Liver (tissue), 9 donors: Measurements from ENCODE around the gene ST6GALNAC4. TPM values are rescaled to one million over a fixed set of nuclear protein-coding genes. Genes with fewer than 3 reads are reported as not detected.

Source experiments
- DNase-seq: peaks from one replicate; pipeline ENCODE4 v3.0.0-alpha.2; 2017; ENCODE audit warnings: low spot score
- H3K27ac ChIP-seq, 2 donors: one replicate each; pipeline ENCODE4 v1.7.0; 2013; ENCODE audit warnings: inconsistent platforms in 2 of 2, low read length in 2 of 2, control low read depth in 1 of 2, low read depth in 1 of 2, mild to moderate bottlenecking in 1 of 2
- H3K27me3 ChIP-seq, 4 donors: one replicate each; pipeline versions ENCODE4 v1.6.1 to v1.7.0; 2013; ENCODE audit warnings: low read length in 3 of 4, inconsistent platforms in 1 of 4, mild to moderate bottlenecking in 1 of 4, moderate library complexity in 1 of 4; ENCODE audit not compliant: control insufficient read depth in 4 of 4, insufficient read depth in 4 of 4
- H3K36me3 ChIP-seq, 4 donors: one replicate each; pipeline versions ENCODE4 v1.6.1 to v1.7.0; 2013; ENCODE audit warnings: low read length in 3 of 4, mild to moderate bottlenecking in 3 of 4, low read depth in 1 of 4, moderate library complexity in 1 of 4; ENCODE audit not compliant: control insufficient read depth in 4 of 4, insufficient read depth in 3 of 4
- H3K4me1 ChIP-seq, 4 donors: one replicate each; pipeline versions ENCODE4 v1.6.1 to v1.7.0; 2013; ENCODE audit warnings: low read length in 3 of 4, mild to moderate bottlenecking in 3 of 4, moderate library complexity in 1 of 4; ENCODE audit not compliant: control insufficient read depth in 4 of 4, insufficient read depth in 4 of 4
- H3K4me3 ChIP-seq, 3 donors: one replicate each; pipeline versions ENCODE4 v1.6.1 to v1.7.0; 2013; ENCODE audit warnings: low read length in 3 of 3, control low read depth in 1 of 3, low read depth in 1 of 3, mild to moderate bottlenecking in 1 of 3
- H3K9ac ChIP-seq, 2 donors: one replicate each; pipeline ENCODE4 v1.7.0; 2013; ENCODE audit warnings: low read length in 2 of 2, mild to moderate bottlenecking in 2 of 2, moderate library complexity in 2 of 2, control low read depth in 1 of 2, low read depth in 1 of 2
- H3K9me3 ChIP-seq, 4 donors: one replicate each; pipeline versions ENCODE4 v1.6.1 to v1.7.0; 2013; ENCODE audit warnings: low read length in 3 of 4; ENCODE audit not compliant: control insufficient read depth in 4 of 4
- EGR1 ChIP-seq, 2 donors: IDR thresholded peaks; 2 replicates each; pipeline ENCODE4 v1.6.1; 2016 to 2018; ENCODE audit warnings: antibody characterized with exemption in 2 of 2, low read depth in 2 of 2
- FOXA1 ChIP-seq: IDR thresholded peaks from 2 replicates; pipeline ENCODE4 v1.6.1; 2016; ENCODE audit warnings: antibody characterized with exemption
- FOXA2 ChIP-seq: IDR thresholded peaks from 2 replicates; pipeline ENCODE4 v1.6.1; 2016; ENCODE audit warnings: antibody characterized with exemption
- GABPA ChIP-seq, 2 donors: IDR thresholded peaks in 1 of 2; conservative IDR thresholded peaks in 1 of 2; 2 replicates each; pipeline ENCODE4 v1.6.1; 2016; ENCODE audit warnings: antibody characterized with exemption in 2 of 2, mild to moderate bottlenecking in 1 of 2, moderate library complexity in 1 of 2
- HNF4A ChIP-seq, 2 donors: conservative IDR thresholded peaks; 2 replicates each; pipeline ENCODE4 v1.6.1; 2016; ENCODE audit warnings: antibody characterized with exemption in 2 of 2, mild to moderate bottlenecking in 2 of 2
- HNF4G ChIP-seq: IDR thresholded peaks from 2 replicates; pipeline ENCODE4 v1.6.1; 2016; ENCODE audit warnings: antibody characterized with exemption
- JUND ChIP-seq, 2 donors: IDR thresholded peaks; 2 replicates each; pipeline ENCODE4 v1.6.1; 2016; ENCODE audit warnings: antibody characterized with exemption in 2 of 2
- RAD21 ChIP-seq, 2 donors: IDR thresholded peaks; 2 replicates each; pipeline ENCODE4 v1.6.1; 2016; ENCODE audit warnings: antibody characterized with exemption in 2 of 2, mild to moderate bottlenecking in 2 of 2
- RXRA ChIP-seq, 2 donors: IDR thresholded peaks; 2 replicates each; pipeline ENCODE4 v1.6.1; 2017 to 2018; ENCODE audit warnings: antibody characterized with exemption in 2 of 2, mild to moderate bottlenecking in 1 of 2
- SP1 ChIP-seq: IDR thresholded peaks from 2 replicates; pipeline ENCODE4 v1.6.1; 2018; ENCODE audit warnings: antibody characterized with exemption, mild to moderate bottlenecking
- YY1 ChIP-seq: IDR thresholded peaks from 2 replicates; pipeline ENCODE4 v1.6.1; 2016; ENCODE audit warnings: antibody characterized with exemption, mild to moderate bottlenecking
- WGBS: extraction: QIAGEN DNeasy Blood & Tissue Kit; methylation state at CpG from one replicate; pipeline ENCODE4 v1.1.7; 2013; 5-methylcytosine and 5-hydroxymethylcytosine counted together
- polyA plus RNA-seq, 2 donors: library from polyadenylated mRNA; stranded (reverse) in 1 of 2; unstranded in 1 of 2; fragments of 200-250 nt in 1 of 2; fragments of >200 nt in 1 of 2; fragmentation: Nextera tagmentation in 1 of 2; extraction: Ambion mirVana in 1 of 2; gene quantifications; one replicate each; pipeline versions ENCODE4 v1.2.1 to v1.2.3, GENCODE V29; 2013 to 2015
- total RNA-seq, 2 donors: library from RNA; depleted of rRNA; stranded (reverse); fragments of >200 nt; gene quantifications; one replicate each; pipeline ENCODE4 v1.2.3, GENCODE V29; 2014
- TF ChIP-seq, protein P1 (sequence below): IDR thresholded peaks from 2 replicates; pipeline ENCODE4 v1.6.1; 2016; ENCODE audit warnings: antibody characterized with exemption
- TF ChIP-seq, protein P2 (sequence below): IDR thresholded peaks from 2 replicates; pipeline ENCODE4 v1.6.1; 2016; ENCODE audit warnings: antibody characterized with exemption, mild to moderate bottlenecking
- TF ChIP-seq, protein P3 (sequence below): fragments of 150-350 bp; IDR thresholded peaks from 2 replicates; pipeline ENCODE4 v1.5.1; 2017; ENCODE audit warnings: improper control_type of control experiment, low read depth, low read length; ENCODE audit not compliant: missing input control
- TF ChIP-seq, protein P4 (sequence below): IDR thresholded peaks from 2 replicates; pipeline ENCODE4 v1.6.1; 2016; ENCODE audit warnings: antibody characterized with exemption
- TF ChIP-seq, protein P5 (sequence below): IDR thresholded peaks from 2 replicates; pipeline ENCODE4 v1.6.1; 2016; ENCODE audit warnings: antibody characterized with exemption
- donor health status: healthy.
- donor health status: healthy.
- donor health status: healthy.
- donor health status: healthy.
- donor health status: healthy.

ST6GALNAC4 gene
- total and polyA plus RNA-seq, 4 donors, result 2.5 to 83.7 (median 7.5) TPM

DNA sequence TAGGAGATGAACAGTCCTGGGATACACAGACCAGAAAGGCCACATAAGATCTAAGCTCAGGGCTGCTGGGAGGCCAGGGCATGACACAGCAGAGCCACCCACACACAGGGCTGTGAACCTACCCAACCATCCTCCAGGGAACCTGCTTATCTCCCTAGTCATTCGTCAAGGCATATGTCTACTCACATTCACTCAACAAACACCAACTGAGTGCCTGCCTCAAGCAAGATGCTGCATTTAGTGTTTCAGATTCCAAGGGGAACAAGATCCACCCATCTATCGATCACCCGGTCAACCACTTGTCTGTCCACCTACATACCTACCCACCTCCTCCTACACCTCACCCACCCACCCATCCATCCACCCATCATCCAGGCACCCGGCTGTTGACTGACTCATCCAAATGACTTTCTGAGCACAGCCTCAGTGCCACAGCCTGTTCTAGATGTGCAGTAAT, 19.0 kb upstream of the ST6GALNAC4 start:
- no peaks in the 10 kb centered on the region for H3K9me3 ChIP-seq
- 84% methylated on average over 4 of the region's 4 CpGs for WGBS
- no peak for TF ChIP-seq FOXA1
- TF ChIP-seq SP1, result no peak
- TF ChIP-seq, protein P1, sequence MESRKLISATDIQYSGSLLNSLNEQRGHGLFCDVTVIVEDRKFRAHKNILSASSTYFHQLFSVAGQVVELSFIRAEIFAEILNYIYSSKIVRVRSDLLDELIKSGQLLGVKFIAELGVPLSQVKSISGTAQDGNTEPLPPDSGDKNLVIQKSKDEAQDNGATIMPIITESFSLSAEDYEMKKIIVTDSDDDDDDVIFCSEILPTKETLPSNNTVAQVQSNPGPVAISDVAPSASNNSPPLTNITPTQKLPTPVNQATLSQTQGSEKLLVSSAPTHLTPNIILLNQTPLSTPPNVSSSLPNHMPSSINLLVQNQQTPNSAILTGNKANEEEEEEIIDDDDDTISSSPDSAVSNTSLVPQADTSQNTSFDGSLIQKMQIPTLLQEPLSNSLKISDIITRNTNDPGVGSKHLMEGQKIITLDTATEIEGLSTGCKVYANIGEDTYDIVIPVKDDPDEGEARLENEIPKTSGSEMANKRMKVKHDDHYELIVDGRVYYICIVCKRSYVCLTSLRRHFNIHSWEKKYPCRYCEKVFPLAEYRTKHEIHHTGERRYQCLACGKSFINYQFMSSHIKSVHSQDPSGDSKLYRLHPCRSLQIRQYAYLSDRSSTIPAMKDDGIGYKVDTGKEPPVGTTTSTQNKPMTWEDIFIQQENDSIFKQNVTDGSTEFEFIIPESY, result no peak
- no peak for TF ChIP-seq RXRA (IDR thresholded peaks at IDR 0.05)
- no peak for TF ChIP-seq EGR1 (IDR thresholded peaks at IDR 0.05; ENCODE audit: low read depth in 2 of 2)
- TF ChIP-seq YY1, result no peak
- peaks cover 3 to 24% (median 19%) of the 10 kb centered on the region in 4 donors for H3K4me1 ChIP-seq
- no peak for DNase-seq
- peaks cover 0 to 1% (median 0%) of the 10 kb centered on the region in 4 donors for H3K36me3 ChIP-seq
- H3K4me3 ChIP-seq, result no peak overlapping the region
- H3K9ac ChIP-seq, result no peak overlapping the region
- H3K27me3 ChIP-seq, result no peaks in the 10 kb centered on the region
- no peak overlapping the region for H3K27ac ChIP-seq

DNA sequence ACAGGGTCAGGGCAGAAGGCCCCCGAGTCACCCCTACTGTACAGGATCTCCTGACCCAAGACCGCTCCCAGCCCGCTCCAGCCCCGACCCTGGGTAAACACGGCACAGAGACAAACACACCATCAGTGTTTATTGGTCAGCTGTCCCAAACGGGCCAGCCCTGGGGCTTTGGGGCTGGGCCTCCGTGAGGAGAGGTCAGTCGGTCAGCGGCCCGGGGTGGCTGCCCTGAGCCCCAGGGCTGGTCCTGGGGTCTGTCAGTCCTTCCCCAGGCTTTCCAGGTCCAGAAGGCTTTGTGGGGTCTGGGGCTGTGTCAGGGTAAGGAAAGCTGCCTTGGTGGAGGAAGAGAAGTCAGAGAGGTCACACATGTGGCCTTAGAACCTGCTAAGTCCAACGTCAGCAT, 18.1 kb upstream of the ST6GALNAC4 start:
- no peak overlapping the region for H3K4me3 ChIP-seq
- TF ChIP-seq, protein P2, sequence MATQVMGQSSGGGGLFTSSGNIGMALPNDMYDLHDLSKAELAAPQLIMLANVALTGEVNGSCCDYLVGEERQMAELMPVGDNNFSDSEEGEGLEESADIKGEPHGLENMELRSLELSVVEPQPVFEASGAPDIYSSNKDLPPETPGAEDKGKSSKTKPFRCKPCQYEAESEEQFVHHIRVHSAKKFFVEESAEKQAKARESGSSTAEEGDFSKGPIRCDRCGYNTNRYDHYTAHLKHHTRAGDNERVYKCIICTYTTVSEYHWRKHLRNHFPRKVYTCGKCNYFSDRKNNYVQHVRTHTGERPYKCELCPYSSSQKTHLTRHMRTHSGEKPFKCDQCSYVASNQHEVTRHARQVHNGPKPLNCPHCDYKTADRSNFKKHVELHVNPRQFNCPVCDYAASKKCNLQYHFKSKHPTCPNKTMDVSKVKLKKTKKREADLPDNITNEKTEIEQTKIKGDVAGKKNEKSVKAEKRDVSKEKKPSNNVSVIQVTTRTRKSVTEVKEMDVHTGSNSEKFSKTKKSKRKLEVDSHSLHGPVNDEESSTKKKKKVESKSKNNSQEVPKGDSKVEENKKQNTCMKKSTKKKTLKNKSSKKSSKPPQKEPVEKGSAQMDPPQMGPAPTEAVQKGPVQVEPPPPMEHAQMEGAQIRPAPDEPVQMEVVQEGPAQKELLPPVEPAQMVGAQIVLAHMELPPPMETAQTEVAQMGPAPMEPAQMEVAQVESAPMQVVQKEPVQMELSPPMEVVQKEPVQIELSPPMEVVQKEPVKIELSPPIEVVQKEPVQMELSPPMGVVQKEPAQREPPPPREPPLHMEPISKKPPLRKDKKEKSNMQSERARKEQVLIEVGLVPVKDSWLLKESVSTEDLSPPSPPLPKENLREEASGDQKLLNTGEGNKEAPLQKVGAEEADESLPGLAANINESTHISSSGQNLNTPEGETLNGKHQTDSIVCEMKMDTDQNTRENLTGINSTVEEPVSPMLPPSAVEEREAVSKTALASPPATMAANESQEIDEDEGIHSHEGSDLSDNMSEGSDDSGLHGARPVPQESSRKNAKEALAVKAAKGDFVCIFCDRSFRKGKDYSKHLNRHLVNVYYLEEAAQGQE, result no peak
- TF ChIP-seq, protein P3, sequence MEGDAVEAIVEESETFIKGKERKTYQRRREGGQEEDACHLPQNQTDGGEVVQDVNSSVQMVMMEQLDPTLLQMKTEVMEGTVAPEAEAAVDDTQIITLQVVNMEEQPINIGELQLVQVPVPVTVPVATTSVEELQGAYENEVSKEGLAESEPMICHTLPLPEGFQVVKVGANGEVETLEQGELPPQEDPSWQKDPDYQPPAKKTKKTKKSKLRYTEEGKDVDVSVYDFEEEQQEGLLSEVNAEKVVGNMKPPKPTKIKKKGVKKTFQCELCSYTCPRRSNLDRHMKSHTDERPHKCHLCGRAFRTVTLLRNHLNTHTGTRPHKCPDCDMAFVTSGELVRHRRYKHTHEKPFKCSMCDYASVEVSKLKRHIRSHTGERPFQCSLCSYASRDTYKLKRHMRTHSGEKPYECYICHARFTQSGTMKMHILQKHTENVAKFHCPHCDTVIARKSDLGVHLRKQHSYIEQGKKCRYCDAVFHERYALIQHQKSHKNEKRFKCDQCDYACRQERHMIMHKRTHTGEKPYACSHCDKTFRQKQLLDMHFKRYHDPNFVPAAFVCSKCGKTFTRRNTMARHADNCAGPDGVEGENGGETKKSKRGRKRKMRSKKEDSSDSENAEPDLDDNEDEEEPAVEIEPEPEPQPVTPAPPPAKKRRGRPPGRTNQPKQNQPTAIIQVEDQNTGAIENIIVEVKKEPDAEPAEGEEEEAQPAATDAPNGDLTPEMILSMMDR, result no peak
- TF ChIP-seq RAD21 (IDR thresholded peaks at IDR 0.05) (no peak), HNF4G (no peak), GABPA (IDR thresholded peaks at IDR 0.05 in 1 of 2, conservative IDR thresholded peaks at IDR 0.05 in 1 of 2) (no peak), JUND (IDR thresholded peaks at IDR 0.05) (no peak), SP1 (no peak), HNF4A (conservative IDR thresholded peaks at IDR 0.05) (no peak), YY1 (no peak), EGR1 (IDR thresholded peaks at IDR 0.05; ENCODE audit: low read depth in 2 of 2) (no peak), FOXA2 (no peak), FOXA1 (no peak)
- TF ChIP-seq, protein P4, sequence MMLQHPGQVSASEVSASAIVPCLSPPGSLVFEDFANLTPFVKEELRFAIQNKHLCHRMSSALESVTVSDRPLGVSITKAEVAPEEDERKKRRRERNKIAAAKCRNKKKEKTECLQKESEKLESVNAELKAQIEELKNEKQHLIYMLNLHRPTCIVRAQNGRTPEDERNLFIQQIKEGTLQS, result no peak
- TF ChIP-seq, protein P1, result no peak
- TF ChIP-seq, protein P5, sequence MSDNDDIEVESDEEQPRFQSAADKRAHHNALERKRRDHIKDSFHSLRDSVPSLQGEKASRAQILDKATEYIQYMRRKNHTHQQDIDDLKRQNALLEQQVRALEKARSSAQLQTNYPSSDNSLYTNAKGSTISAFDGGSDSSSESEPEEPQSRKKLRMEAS, result no peak
- DNase-seq, result no peak
- H3K4me1 ChIP-seq, result peaks cover 3 to 25% (median 19%) of the 10 kb centered on the region in 4 donors
- H3K27me3 ChIP-seq, result no peaks in the 10 kb centered on the region
- H3K9ac ChIP-seq, result no peak overlapping the region
- peaks cover 0 to under 1% (median 0%) of the 10 kb centered on the region in 4 donors for H3K36me3 ChIP-seq
- WGBS, result 72% methylated on average over 11 of the region's 11 CpGs
- no peak overlapping the region for H3K27ac ChIP-seq
- H3K9me3 ChIP-seq, result no peaks in the 10 kb centered on the region
